ENCODE data around the gene CLCA2.

Gene CLCA2

GRCh38 chr1:86441581-86441980, 17.6 kb downstream of the CLCA2 start:
- CTCF ChIA-PET = no interaction called here
- DNase-seq (ENCODE audit: extremely low spot score) = no peak
- TF ChIP-seq FOXA1 (IDR thresholded peaks at IDR 0.05) (no peak), L3MBTL2 (conservative IDR thresholded peaks at IDR 0.05) (no peak), BHLHE40 (IDR thresholded peaks at IDR 0.05; ENCODE audit: borderline replicate concordance) (no peak), SUZ12 (IDR thresholded peaks at IDR 0.05) (no peak), FOXM1 (IDR thresholded peaks at IDR 0.05; ENCODE audit: borderline replicate concordance) (no peak), LEF1 (IDR thresholded peaks at IDR 0.05; ENCODE audit: borderline replicate concordance) (no peak), ELF4 (IDR thresholded peaks at IDR 0.05) (no peak), TARDBP (IDR thresholded peaks at IDR 0.05) (no peak), ARNT (IDR thresholded peaks at IDR 0.05) (no peak), CTBP1 (IDR thresholded peaks at IDR 0.05; ENCODE audit: borderline replicate concordance) (no peak), FOXK2 (IDR thresholded peaks at IDR 0.05) (no peak), NFRKB (IDR thresholded peaks at IDR 0.05) (no peak), ZNF384 (IDR thresholded peaks at IDR 0.05) (no peak), HDGF (IDR thresholded peaks at IDR 0.05; ENCODE audit: borderline replicate concordance) (no peak), PKNOX1 (IDR thresholded peaks at IDR 0.05) (no peak), SP1 (IDR thresholded peaks at IDR 0.05) (no peak)
- POLR2A ChIA-PET = interaction anchor here (0.9 kb wide), 1 partner anchor 46 kb away, joined by 3 read pairs; the partner anchor contains the start of gene ODF2L

- ChIA-PET POLR2A (interaction anchor here (0.9 kb wide), 1 partner anchor 46 kb away, joined by 3 read pairs; the partner anchor contains the start of gene ODF2L), CTCF (no interaction called here)
- TF ChIP-seq SUZ12 (IDR thresholded peaks at IDR 0.05) (no peak), FOXA1 (IDR thresholded peaks at IDR 0.05) (no peak)
- no peak for DNase-seq (ENCODE audit: extremely low spot score)
These were observed 18.0 kb downstream of the CLCA2 start for GRCh38 chr1:86441997-86442396.

- POLR2A ChIA-PET = no interaction called here
- CTCF ChIA-PET = no interaction called here
- no peak for DNase-seq (ENCODE audit: extremely low spot score)
- TF ChIP-seq ZNF384 (IDR thresholded peaks at IDR 0.05) = no peak
- TF ChIP-seq TARDBP (IDR thresholded peaks at IDR 0.05) = no peak
These were observed 21.9 kb downstream of the CLCA2 start for GRCh38 chr1:86445919-86446318.

- POLR2A ChIA-PET = no interaction called here
- CTCF ChIA-PET = no interaction called here
- DNase-seq (ENCODE audit: extremely low spot score) = no peak
- no peak for TF ChIP-seq NFRKB (IDR thresholded peaks at IDR 0.05)
- no peak for TF ChIP-seq HDGF (IDR thresholded peaks at IDR 0.05; ENCODE audit: borderline replicate concordance)
- TF ChIP-seq ELF4 (IDR thresholded peaks at IDR 0.05) = no peak
- no peak for TF ChIP-seq TARDBP (IDR thresholded peaks at IDR 0.05)
- no peak for TF ChIP-seq PKNOX1 (IDR thresholded peaks at IDR 0.05)
These were observed 23.3 kb downstream of the CLCA2 start for GRCh38 chr1:86447198-86447790.

GRCh38 chr1:86448670-86449069, 24.7 kb downstream of the CLCA2 start:
- TF ChIP-seq CTBP1 (IDR thresholded peaks at IDR 0.05; ENCODE audit: borderline replicate concordance) = no peak
- no peak for TF ChIP-seq SUZ12 (IDR thresholded peaks at IDR 0.05)
- TF ChIP-seq FOXA1 (IDR thresholded peaks at IDR 0.05) = no peak
- no peak for TF ChIP-seq FOXM1 (IDR thresholded peaks at IDR 0.05; ENCODE audit: borderline replicate concordance)
- TF ChIP-seq HDGF (IDR thresholded peaks at IDR 0.05; ENCODE audit: borderline replicate concordance) = no peak
- no peak for TF ChIP-seq TARDBP (IDR thresholded peaks at IDR 0.05)
- no peak for TF ChIP-seq BHLHE40 (IDR thresholded peaks at IDR 0.05; ENCODE audit: borderline replicate concordance)
- TF ChIP-seq SP1 (IDR thresholded peaks at IDR 0.05) = no peak
- TF ChIP-seq NFRKB (IDR thresholded peaks at IDR 0.05) = no peak
- no peak for TF ChIP-seq L3MBTL2 (conservative IDR thresholded peaks at IDR 0.05)
- CTCF ChIA-PET = no interaction called here
- DNase-seq (ENCODE audit: extremely low spot score) = no peak
- POLR2A ChIA-PET = no interaction called here

GRCh38 chr1:86449103-86449502, 25.1 kb downstream of the CLCA2 start:
- no peak for TF ChIP-seq ZNF384 (IDR thresholded peaks at IDR 0.05)
- no peak for TF ChIP-seq CTBP1 (IDR thresholded peaks at IDR 0.05; ENCODE audit: borderline replicate concordance)
- TF ChIP-seq FOXM1 (IDR thresholded peaks at IDR 0.05; ENCODE audit: borderline replicate concordance) = no peak
- no peak for TF ChIP-seq NFRKB (IDR thresholded peaks at IDR 0.05)
- DNase-seq (ENCODE audit: extremely low spot score) = no peak
- ChIA-PET CTCF (no interaction called here), POLR2A (no interaction called here)

DNA sequence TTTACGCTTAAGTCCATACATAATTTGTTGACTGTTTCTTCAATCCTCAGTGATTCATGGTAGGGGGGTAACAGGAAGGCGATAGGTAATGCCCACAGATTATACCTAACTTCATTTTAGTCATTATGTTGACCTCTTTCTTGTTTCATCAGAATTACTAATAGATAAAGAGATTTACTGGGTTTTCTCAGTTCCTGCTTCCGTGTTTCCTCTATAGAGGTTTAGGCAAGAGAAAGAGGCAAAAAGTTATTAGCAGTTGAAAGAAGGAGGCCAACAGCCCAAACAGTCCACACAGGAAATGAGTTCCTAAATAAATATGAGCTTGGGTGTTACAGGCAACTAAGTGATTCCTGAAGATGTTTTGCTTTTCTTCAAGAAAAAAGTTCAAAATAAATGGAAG, 26.9 kb downstream of the CLCA2 start:
- TF ChIP-seq ARNT (IDR thresholded peaks at IDR 0.05) (no peak), FOXK2 (IDR thresholded peaks at IDR 0.05) (no peak), HDGF (IDR thresholded peaks at IDR 0.05; ENCODE audit: borderline replicate concordance) (no peak), L3MBTL2 (conservative IDR thresholded peaks at IDR 0.05) (no peak), ELF4 (IDR thresholded peaks at IDR 0.05) (no peak), BHLHE40 (IDR thresholded peaks at IDR 0.05; ENCODE audit: borderline replicate concordance) (no peak), FOXM1 (IDR thresholded peaks at IDR 0.05; ENCODE audit: borderline replicate concordance) (no peak), ZNF384 (IDR thresholded peaks at IDR 0.05) (no peak), TARDBP (IDR thresholded peaks at IDR 0.05) (no peak), FOXA1 (IDR thresholded peaks at IDR 0.05) (no peak), SP1 (IDR thresholded peaks at IDR 0.05) (no peak), PKNOX1 (IDR thresholded peaks at IDR 0.05) (no peak), NFRKB (IDR thresholded peaks at IDR 0.05) (no peak), SUZ12 (IDR thresholded peaks at IDR 0.05) (no peak), CTBP1 (IDR thresholded peaks at IDR 0.05; ENCODE audit: borderline replicate concordance) (no peak), LEF1 (IDR thresholded peaks at IDR 0.05; ENCODE audit: borderline replicate concordance) (no peak)
- CTCF ChIA-PET = no interaction called here
- no peak for DNase-seq (ENCODE audit: extremely low spot score)
- POLR2A ChIA-PET = no interaction called here

Data from HEK293T (cell line).